Measurements from ENCODE around the gene PLB1.

The PLB1 gene

GRCh38 chr2:28681158-28681571 is 185.3 kb downstream of the PLB1 start:
- DNase-seq = peak in 7 of 42 donors; percentile 35 to 67 (median 43)
- intact Hi-C loops (cut with DNase I) = no loop called here

- intact Hi-C loops (cut with DNase I) = no loop called here
These were observed 185.7 kb downstream of the PLB1 start for GRCh38 chr2:28681606-28682005.

GRCh38 chr2:28683100-28683706 is 187.3 kb downstream of the PLB1 start:
- intact Hi-C loops (cut with DNase I) = no loop called here
- DNase-seq = peak in 35 of 42 donors; percentile 10 to 73 (median 42)

More at GRCh38 chr2:28681606-28682005, 185.7 kb downstream of the PLB1 start:
- no peak for DNase-seq

- no peak for DNase-seq
- intact Hi-C loops (cut with DNase I) = no loop called here
These were observed 188.4 kb downstream of the PLB1 start for GRCh38 chr2:28684142-28684858.

GRCh38 chr2:28687171-28687570 is 191.3 kb downstream of the PLB1 start:
- DNase-seq = no peak
- intact Hi-C loops (cut with DNase I) = no loop called here

GRCh38 chr2:28687640-28688385 is 192.0 kb downstream of the PLB1 start:
- DNase-seq = no peak
- intact Hi-C loops (cut with DNase I) = no loop called here

- peak in 2 of 42 donors; percentile 25 to 43 for DNase-seq
- intact Hi-C loops (cut with DNase I) = no loop called here
These were observed 193.0 kb downstream of the PLB1 start for GRCh38 chr2:28688818-28689217.

GRCh38 chr2:28689771-28690170 is 193.9 kb downstream of the PLB1 start:
- DNase-seq = no peak
- intact Hi-C loops (cut with DNase I) = no loop called here

- DNase-seq = no peak
- intact Hi-C loops (cut with DNase I) = no loop called here
These were observed 196.6 kb downstream of the PLB1 start for GRCh38 chr2:28692411-28692810.

GRCh38 chr2:28693223-28693622 is 197.4 kb downstream of the PLB1 start:
- DNase-seq = no peak
- intact Hi-C loops (cut with DNase I) = no loop called here
